Fibroblast of lung (primary cell): ENCODE results near the gene TUT1. TPM values are rescaled to one million over a fixed set of nuclear protein-coding genes. Genes with fewer than 3 reads are reported as not detected.

ENCODE experiments used
- DNase-seq, 2 donors: peaks; one replicate each; pipeline versions ENCODE4 v3.0.0 to v3.0.0-alpha.2; 2010; ENCODE audit warnings: low read depth in 2 of 2
- H2AFZ ChIP-seq: 2 replicates; pipeline ENCODE4 v1.5.1; 2012; ENCODE audit warnings: low read length, control low read depth, inconsistent platforms
- H3K27ac ChIP-seq: 2 replicates; pipeline ENCODE4 v1.5.1; 2011; ENCODE audit warnings: low read length, control low read depth; ENCODE audit not compliant: insufficient read depth
- H3K27me3 ChIP-seq: 2 replicates; pipeline ENCODE4 v1.5.1; 2011; ENCODE audit warnings: mild to moderate bottlenecking, low read length; ENCODE audit not compliant: control insufficient read depth, insufficient read depth
- H3K36me3 ChIP-seq: 2 replicates; pipeline ENCODE4 v1.5.1; 2011; ENCODE audit warnings: low read length; ENCODE audit not compliant: control insufficient read depth, insufficient read depth
- H3K4me1 ChIP-seq: 2 replicates; pipeline ENCODE4 v1.5.1; 2011; ENCODE audit warnings: low read length; ENCODE audit not compliant: control insufficient read depth, insufficient read depth; ENCODE audit errors: extremely low read depth
- H3K4me2 ChIP-seq: 2 replicates; pipeline ENCODE4 v1.5.1; 2011; ENCODE audit warnings: low read length, control low read depth; ENCODE audit not compliant: insufficient read depth; ENCODE audit errors: extremely low read depth
- H3K4me3 ChIP-seq, 4 experiments: fragments of 200-600 bp in 1 of 4; sonication (generic) in 1 of 4; replicated peaks in 1 of 4; 2 replicates each; pipeline ENCODE4 v1.5.1; 2011 to 2016; ENCODE audit warnings: low read length in 4 of 4, low read depth in 3 of 4, mild to moderate bottlenecking in 3 of 4, control low read depth in 2 of 4, inconsistent platforms in 1 of 4, mixed read lengths in 1 of 4; ENCODE audit not compliant: insufficient read depth in 1 of 4; ENCODE audit errors: control extremely low read depth in 1 of 4
- H3K79me2 ChIP-seq: 2 replicates; pipeline ENCODE4 v1.5.1; 2012; ENCODE audit warnings: mild to moderate bottlenecking, low read length, inconsistent platforms; ENCODE audit not compliant: control insufficient read depth, insufficient read depth
- H3K9ac ChIP-seq: 2 replicates; pipeline ENCODE4 v1.5.1; 2011; ENCODE audit warnings: mild to moderate bottlenecking, low read length, control low read depth; ENCODE audit not compliant: insufficient read depth
- H3K9me3 ChIP-seq: 2 replicates; pipeline ENCODE4 v1.5.1; 2012; ENCODE audit warnings: low read depth, low read length; ENCODE audit not compliant: control insufficient read depth, insufficient read depth
- H4K20me1 ChIP-seq: 2 replicates; pipeline ENCODE4 v1.5.1; 2011; ENCODE audit warnings: low read length; ENCODE audit not compliant: control insufficient read depth, insufficient read depth; ENCODE audit errors: extremely low read depth
- CTCF ChIP-seq, 2 donors: IDR thresholded peaks in 1 of 2; conservative IDR thresholded peaks in 1 of 2; 1 replicate in 1 of 2; 2 replicates in 1 of 2; pipeline ENCODE4 v1.5.1; 2011 to 2012; ENCODE audit warnings: low read length in 2 of 2, control low read depth in 1 of 2, inconsistent platforms in 1 of 2, low read depth in 1 of 2, mild to moderate bottlenecking in 1 of 2
- EZH2 ChIP-seq: IDR thresholded peaks from 2 replicates; pipeline ENCODE4 v1.5.1; 2012; ENCODE audit warnings: low read length, control low read depth, mild to moderate bottlenecking; ENCODE audit errors: missing control alignments
- polyA minus RNA-seq: library from RNA; depleted of rRNA, polyadenylated mRNA; stranded (reverse); fragments of >200 nt; gene quantifications from 2 replicates; pipeline ENCODE4 v1.2.3, GENCODE V29; 2011; ENCODE audit warnings: low replicate concordance
- polyA plus RNA-seq, 2 donors: library from polyadenylated mRNA; depleted of rRNA in 1 of 2; stranded (reverse) in 1 of 2; unstranded in 1 of 2; fragments of >200 nt; gene quantifications; 2 replicates each; pipeline ENCODE4 v1.2.1, GENCODE V29; 2011 to 2012; ENCODE audit warnings: missing spikeins in 1 of 2
- total RNA-seq: library from RNA; depleted of rRNA; stranded (reverse); fragments of >200 nt; gene quantifications from 2 replicates; pipeline ENCODE4 v1.2.1, GENCODE V29; 2014

Gene TUT1
- 6.9 and 7.8 TPM in 2 replicates for total RNA-seq
- 5.5 and 6.8 TPM in 2 replicates for polyA plus RNA-seq
- polyA plus RNA-seq (2012), result 7.1 and 9.5 TPM in 2 replicates
- polyA minus RNA-seq, result 5.9 and 7.1 TPM in 2 replicates

GRCh38 chr11:62591448-62592145 is at the start of gene TUT1:
Gene TUT1 (minus strand): TSS chr11:62591523. CDS start chr11:62591485, 38 bp downstream.
- H3K9me3 ChIP-seq, result no peaks in the 10 kb centered on the region
- peak; percentile 99 to 100 for DNase-seq
- peak within 1 kb of the TSS; percentile 85 for H2AFZ ChIP-seq
- peak within 1 kb of the TSS; percentile 91 for H3K27ac ChIP-seq
- peak within 1 kb of the TSS; percentile 80 for H3K9ac ChIP-seq
- peaks cover 16% of the 10 kb centered on the region for H3K36me3 ChIP-seq
- peaks cover 10% of the 10 kb centered on the region for H3K4me1 ChIP-seq
- H3K4me2 ChIP-seq, result peak within 1 kb of the TSS; percentile 99
- TF ChIP-seq EZH2 (no peak), CTCF (conservative IDR thresholded peaks at IDR 0.05 in 1 of 2, IDR thresholded peaks at IDR 0.05 in 1 of 2; ENCODE audit: low read depth in 1 of 2, low read length in 2 of 2) (no peak)
- no peaks in the 10 kb centered on the region for H4K20me1 ChIP-seq
- H3K79me2 ChIP-seq, result peaks cover 8% of the 10 kb centered on the region
- no peaks in the 10 kb centered on the region for H3K27me3 ChIP-seq
- H3K4me3 ChIP-seq, result peak within 1 kb of the TSS; percentile 83 to 90 (median 84)

GRCh38 chr11:62632492-62632891 is 41.2 kb upstream of the TUT1 start:
- Histone ChIP-seq H3K27me3 (no peaks in the 10 kb centered on the region), H3K36me3 (peaks cover 41% of the 10 kb centered on the region), H3K9me3 (no peaks in the 10 kb centered on the region), H3K4me2 (no peak overlapping the region), H4K20me1 (no peaks in the 10 kb centered on the region), H3K4me1 (no peaks in the 10 kb centered on the region), H3K4me3 (no peak overlapping the region), H3K79me2 (no peaks in the 10 kb centered on the region), H3K27ac (no peak overlapping the region), H3K9ac (no peak overlapping the region), H2AFZ (no peak overlapping the region)
- DNase-seq, result no peak
- TF ChIP-seq EZH2 (no peak), CTCF (conservative IDR thresholded peaks at IDR 0.05 in 1 of 2, IDR thresholded peaks at IDR 0.05 in 1 of 2; ENCODE audit: low read depth in 1 of 2, low read length in 2 of 2) (no peak)

GRCh38 chr11:62627713-62628112 is 36.4 kb upstream of the TUT1 start:
- Histone ChIP-seq H3K27ac (no peak overlapping the region), H3K4me1 (no peaks in the 10 kb centered on the region), H2AFZ (no peak overlapping the region), H3K79me2 (no peaks in the 10 kb centered on the region), H4K20me1 (no peaks in the 10 kb centered on the region), H3K27me3 (no peaks in the 10 kb centered on the region), H3K4me3 (no peak overlapping the region), H3K36me3 (peaks cover 31% of the 10 kb centered on the region), H3K9ac (no peak overlapping the region), H3K4me2 (no peak overlapping the region), H3K9me3 (no peaks in the 10 kb centered on the region)
- no peak for TF ChIP-seq CTCF (conservative IDR thresholded peaks at IDR 0.05 in 1 of 2, IDR thresholded peaks at IDR 0.05 in 1 of 2; ENCODE audit: low read depth in 1 of 2, low read length in 2 of 2)
- no peak for TF ChIP-seq EZH2
- no peak for DNase-seq
